Sigmoid colon (tissue), 7 donors: Measurements from ENCODE around the gene MLN. TPM values are rescaled to one million over a fixed set of nuclear protein-coding genes. Genes with fewer than 3 reads are reported as not detected.

Experiments
- DNase-seq: peaks from one replicate; pipeline ENCODE4 v3.0.0-alpha.2; 2019
- H3K27ac ChIP-seq, 4 donors: fragments of 200-600 bp; sonication (generic); one replicate each; pipeline ENCODE4 v1.5.1; 2016 to 2019; ENCODE audit warnings: mild to moderate bottlenecking in 1 of 4
- H3K27me3 ChIP-seq, 3 donors: fragments of 200-600 bp; sonication (generic); one replicate each; pipeline ENCODE4 v1.5.1; 2019; ENCODE audit warnings: mild to moderate bottlenecking in 1 of 3
- H3K36me3 ChIP-seq, 4 donors: fragments of 200-600 bp; sonication (generic); one replicate each; pipeline ENCODE4 v1.5.1; 2016 to 2019
- H3K4me1 ChIP-seq, 4 donors: fragments of 200-600 bp; sonication (generic); one replicate each; pipeline ENCODE4 v1.5.1; 2017 to 2019
- H3K4me3 ChIP-seq, 4 donors: fragments of 200-600 bp; sonication (generic); one replicate each; pipeline ENCODE4 v1.5.1; 2017 to 2019; ENCODE audit warnings: mild to moderate bottlenecking in 2 of 4, moderate library complexity in 1 of 4
- H3K9me3 ChIP-seq, 4 donors: fragments of 200-600 bp in 3 of 4; sonication (generic) in 3 of 4; one replicate each; pipeline versions ENCODE4 v1.5.1 to v1.6.1; 2013 to 2019
- EP300 ChIP-seq, 4 donors: sonication (generic); formaldehyde crosslinking; IDR thresholded peaks; one replicate each; pipeline ENCODE4 v1.6.1; 2017; ENCODE audit warnings: antibody characterized with exemption in 4 of 4
- POLR2A ChIP-seq, 2 donors: fragments of 450-650 bp; IDR thresholded peaks; one replicate each; pipeline ENCODE4 v1.6.1; 2016; ENCODE audit warnings: antibody characterized with exemption in 2 of 2, mild to moderate bottlenecking in 2 of 2, moderate library complexity in 2 of 2
- POLR2AphosphoS5 ChIP-seq, 4 donors: sonication (generic); formaldehyde crosslinking; IDR thresholded peaks; one replicate each; pipeline ENCODE4 v1.6.1; 2017; ENCODE audit warnings: antibody characterized with exemption in 4 of 4
- WGBS, 2 donors: extraction: QIAGEN DNeasy Blood & Tissue Kit; methylation state at CpG; one replicate each; pipeline ENCODE4 v1.1.7; 2013; 5-methylcytosine and 5-hydroxymethylcytosine counted together
- intact Hi-C: fragments of 100-400 bp; cut with DNase I; formaldehyde crosslinking; loops from one replicate; pipeline ENCODE4 v1.15.1; 2023
- polyA plus RNA-seq, 3 donors: library from polyadenylated mRNA; stranded (reverse); fragments of 200-250 nt; gene quantifications; one replicate each; pipeline ENCODE4 v1.2.3, GENCODE V29; 2013
- total RNA-seq, 4 donors: library from RNA; depleted of rRNA; stranded (reverse); fragments of >200 nt; gene quantifications; one replicate each; pipeline ENCODE4 v1.1.0, GENCODE V29; 2016
- TF ChIP-seq, protein P1 (sequence below), 4 experiments: fragments of 450-650 bp in 3 of 4; fragments of 200-600 bp in 1 of 4; IDR thresholded peaks; one replicate each; pipeline ENCODE4 v1.5.1; 2016 to 2019; ENCODE audit warnings: antibody characterized with exemption in 4 of 4, mild to moderate bottlenecking in 3 of 4, moderate library complexity in 2 of 4
- donor health status: healthy with polysubstance abuse.
- donor health status: Bipolar disorder and iron deficiency.
- donor health status: healthy.

Gene MLN
- total and polyA plus RNA-seq, 7 donors, result 0.48 TPM; not detected in 6

DNA sequence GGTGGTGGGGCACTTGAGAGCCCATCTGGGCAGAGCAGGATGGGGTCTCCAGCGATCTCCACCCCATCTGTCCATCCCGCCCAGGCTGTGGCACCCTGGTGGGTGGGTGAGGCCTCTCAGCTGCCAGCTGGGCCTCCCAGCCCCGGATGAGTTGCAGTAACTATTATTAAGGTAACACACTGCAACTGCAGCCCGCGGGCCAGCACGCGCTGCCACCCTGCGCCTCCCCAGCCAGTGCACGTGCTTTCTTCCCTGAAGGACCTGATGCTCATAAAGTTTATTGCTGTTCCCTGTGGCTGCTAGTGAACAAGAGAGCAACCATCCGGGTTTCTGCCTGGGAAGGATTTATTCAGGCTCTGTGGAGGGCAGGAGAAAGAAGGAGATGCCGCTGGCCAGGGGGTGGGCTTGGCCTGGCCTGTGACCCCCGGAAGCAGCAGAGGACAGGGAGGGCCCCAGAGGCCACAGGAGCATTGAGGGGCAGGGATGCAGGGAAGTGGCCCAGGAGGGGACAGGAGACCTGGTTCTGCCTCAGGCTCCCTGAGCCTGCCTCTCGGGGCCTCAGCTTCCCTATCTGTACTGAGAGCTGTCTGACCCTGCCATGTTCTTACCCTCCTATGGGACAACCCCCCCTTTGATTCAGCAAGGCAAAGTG lies 58.8 kb downstream of the MLN start:
- WGBS, 2 donors, result 13 to 59% methylated on average over 13 of the region's 13 CpGs
- peaks cover 0 to 58% (median 41%) of the 10 kb centered on the region in 4 donors for H3K4me1 ChIP-seq
- peak overlapping the region; percentile 14 to 49 (median 46) for H3K4me3 ChIP-seq
- H3K27ac ChIP-seq, result peak overlapping the region in 3 of 4 donors; percentile 90 to 93 (median 90)
- intact Hi-C loops, result loop anchor here (1.0 kb wide), 2 partner anchors 17 to 44 kb away; partner anchors contain the start of gene LEMD2
- H3K36me3 ChIP-seq, result no peaks in the 10 kb centered on the region
- no peaks in the 10 kb centered on the region for H3K27me3 ChIP-seq
- DNase-seq, result peak; percentile 94
- no peaks in the 10 kb centered on the region for H3K9me3 ChIP-seq
- TF ChIP-seq, protein P1, sequence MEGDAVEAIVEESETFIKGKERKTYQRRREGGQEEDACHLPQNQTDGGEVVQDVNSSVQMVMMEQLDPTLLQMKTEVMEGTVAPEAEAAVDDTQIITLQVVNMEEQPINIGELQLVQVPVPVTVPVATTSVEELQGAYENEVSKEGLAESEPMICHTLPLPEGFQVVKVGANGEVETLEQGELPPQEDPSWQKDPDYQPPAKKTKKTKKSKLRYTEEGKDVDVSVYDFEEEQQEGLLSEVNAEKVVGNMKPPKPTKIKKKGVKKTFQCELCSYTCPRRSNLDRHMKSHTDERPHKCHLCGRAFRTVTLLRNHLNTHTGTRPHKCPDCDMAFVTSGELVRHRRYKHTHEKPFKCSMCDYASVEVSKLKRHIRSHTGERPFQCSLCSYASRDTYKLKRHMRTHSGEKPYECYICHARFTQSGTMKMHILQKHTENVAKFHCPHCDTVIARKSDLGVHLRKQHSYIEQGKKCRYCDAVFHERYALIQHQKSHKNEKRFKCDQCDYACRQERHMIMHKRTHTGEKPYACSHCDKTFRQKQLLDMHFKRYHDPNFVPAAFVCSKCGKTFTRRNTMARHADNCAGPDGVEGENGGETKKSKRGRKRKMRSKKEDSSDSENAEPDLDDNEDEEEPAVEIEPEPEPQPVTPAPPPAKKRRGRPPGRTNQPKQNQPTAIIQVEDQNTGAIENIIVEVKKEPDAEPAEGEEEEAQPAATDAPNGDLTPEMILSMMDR (IDR thresholded peaks at IDR 0.05), result no peak
- TF ChIP-seq POLR2AphosphoS5 (IDR thresholded peaks at IDR 0.05), result peak; percentile 53 to 83 (median 64)
- peak; percentile 74 to 94 (median 88) for TF ChIP-seq EP300 (IDR thresholded peaks at IDR 0.05)
- TF ChIP-seq POLR2A (IDR thresholded peaks at IDR 0.05), result no peak

Other genes with a start within 250 kb of the MLN start
- 10 to 100 TPM in 3 of 4 donors, 1 to 10 TPM in 1; 8.9 to 11.1 (median 10.4) TPM for gene BAK1, start 223.7 kb downstream of the MLN start, total RNA-seq
- gene BAK1, start 223.7 kb downstream of the MLN start, polyA plus RNA-seq, result 100 to 1,000 TPM in 1 of 3 donors, 10 to 100 TPM in 2; 76.3 to 160 (median 96.9) TPM
- gene ITPR3, start 182.7 kb downstream of the MLN start, total RNA-seq, result 10 to 100 TPM in 1 of 4 donors, 1 to 10 TPM in 3; 7.7 to 16.9 (median 9.0) TPM
- 10 to 100 TPM; 10.2 to 75.3 (median 20.6) TPM for gene ITPR3, start 182.7 kb downstream of the MLN start, polyA plus RNA-seq
- 10 to 100 TPM in 3 of 4 donors, 1 to 10 TPM in 1; 9.5 to 34.9 (median 28.7) TPM for gene UQCC2, start 92.3 kb downstream of the MLN start, total RNA-seq
- gene UQCC2, start 92.3 kb downstream of the MLN start, polyA plus RNA-seq, result 10 to 100 TPM; 52.3 to 90.9 (median 56.3) TPM
- 10 to 100 TPM in 1 of 4 donors, 1 to 10 TPM in 3; 4.9 to 10.3 (median 6.4) TPM for gene IP6K3, start 57.1 kb downstream of the MLN start, total RNA-seq
- gene IP6K3, start 57.1 kb downstream of the MLN start, polyA plus RNA-seq, result 1 to 10 TPM in 1 of 3 donors, under 1 TPM in 2; 0.46 to 1.1 (median 0.60) TPM
- 10 to 100 TPM; 31.8 to 42.7 (median 38.8) TPM for gene LEMD2, start 14.9 kb downstream of the MLN start, total RNA-seq
- 10 to 100 TPM; 17.6 to 71.6 (median 18.0) TPM for gene LEMD2, start 14.9 kb downstream of the MLN start, polyA plus RNA-seq